Panc1 (cell line): ENCODE measurements around the gene MVD. TPM values are rescaled to one million over a fixed set of nuclear protein-coding genes. Genes with fewer than 3 reads are reported as not detected.

Source experiments
- ATAC-seq: fragments of 200-7000 bp; cut with Tn5 transposase; 2 replicates; pipeline ENCODE4 v1.9.1; 2020; ENCODE audit warnings: mild to moderate bottlenecking, moderate library complexity
- BruUV-seq: library from RNA; stranded (reverse); fragments of 400-500 nt; replicated peaks from 2 replicates; lab custom pipeline; 2021; lab: Mats Ljungman, UMichigan
- CTCF ChIA-PET: fragments of 300-600 bp; sonication (Branson Sonifier 250); formaldehyde crosslinking; loops from one replicate; lab custom pipeline; 2022; ENCODE audit warnings: antibody characterized with exemption; lab: Charles Lee
- POLR2A ChIA-PET: fragments of 300-600 bp; sonication (Branson Sonifier 250); formaldehyde crosslinking; loops from one replicate; lab custom pipeline; 2022; ENCODE audit warnings: antibody characterized with exemption; lab: Charles Lee
- DNase-seq: peaks from one replicate; pipeline ENCODE4 v3.0.0-alpha.2; 2010; ENCODE audit warnings: low read depth, low spot score
- H3K27ac ChIP-seq: 2 replicates; pipeline ENCODE4 v1.5.1; 2011; ENCODE audit warnings: mild to moderate bottlenecking, low read length, inconsistent platforms
- H3K27me3 ChIP-seq: fragments of 200-500 bp; sonication (Bioruptor generic); 2 replicates; pipeline ENCODE4 v1.6.0; 2014; ENCODE audit warnings: low read length, inconsistent platforms; ENCODE audit not compliant: control insufficient read depth, insufficient read depth
- H3K36me3 ChIP-seq: fragments of 200-500 bp; sonication (Bioruptor generic); 2 replicates; pipeline ENCODE4 v1.5.1; 2014; ENCODE audit warnings: inconsistent platforms, mild to moderate bottlenecking, low read length, moderate library complexity; ENCODE audit not compliant: control insufficient read depth, insufficient read depth
- H3K4me1 ChIP-seq: 2 replicates; pipeline ENCODE4 v1.5.1; 2011; ENCODE audit warnings: inconsistent platforms, mild to moderate bottlenecking, low read length, moderate library complexity; ENCODE audit not compliant: control insufficient read depth, insufficient read depth
- H3K4me3 ChIP-seq, 2 experiments: 2 replicates each; pipeline ENCODE4 v1.5.1; 2011 to 2012; ENCODE audit warnings: low read depth in 2 of 2, low read length in 2 of 2, mild to moderate bottlenecking in 2 of 2, inconsistent platforms in 1 of 2, moderate library complexity in 1 of 2
- H3K9me3 ChIP-seq: fragments of 200-500 bp; sonication (Bioruptor generic); 2 replicates; pipeline ENCODE4 v1.5.1; 2014; ENCODE audit warnings: low read depth, mild to moderate bottlenecking, inconsistent platforms, low read length, moderate library complexity; ENCODE audit not compliant: control insufficient read depth, insufficient read depth
- CTCF ChIP-seq: fragments of 450-650 bp; IDR thresholded peaks from 2 replicates; pipeline ENCODE4 v1.5.1; 2017; ENCODE audit warnings: mild to moderate bottlenecking
- POLR2AphosphoS5 ChIP-seq: IDR thresholded peaks from 2 replicates; pipeline ENCODE4 v1.6.1; 2012; ENCODE audit warnings: mild to moderate bottlenecking, low read depth, low read length, moderate library complexity
- SIN3A ChIP-seq: IDR thresholded peaks from 2 replicates; pipeline ENCODE4 v1.6.1; 2012; ENCODE audit warnings: low read depth, mild to moderate bottlenecking, low read length, moderate library complexity, borderline replicate concordance; ENCODE audit not compliant: insufficient read depth
- TCF7L2 ChIP-seq: IDR thresholded peaks from 2 replicates; pipeline ENCODE4 v1.6.1; 2011; ENCODE audit warnings: mild to moderate bottlenecking, low read depth, low read length, inconsistent platforms
- in situ Hi-C: cut with HindIII; loops from 2 replicates; pipeline ENCODE4 v1.10.0; 2016; ENCODE audit warnings: low sequenced_read_pairs, low pct_unique_long_range_greater_than_20kb
- intact Hi-C: fragments of 100-400 bp; cut with micrococcal nuclease; formaldehyde crosslinking; loops from one replicate; pipeline ENCODE4 v1.10.0; 2022; ENCODE audit not compliant: unreplicated experiment
- total RNA-seq: library from RNA; stranded (reverse); gene quantifications from one replicate; pipeline ENCODE4 v1.2.1, GENCODE V29; 2021; ENCODE audit not compliant: unreplicated experiment
- TF ChIP-seq, protein P1 (sequence below), 2 experiments: IDR thresholded peaks; 2 replicates each; pipeline ENCODE4 v1.6.1; 2011 to 2012; ENCODE audit warnings: low read depth in 2 of 2, control low read depth in 1 of 2, low read length in 1 of 2, mild to moderate bottlenecking in 1 of 2, moderate library complexity in 1 of 2; ENCODE audit not compliant: insufficient read depth in 1 of 2

MVD gene
- total RNA-seq, 1 experiment from 2014 or later, result 96.8 TPM

GRCh38 chr16:88711750-88712340 lies 49.0 kb upstream of the MVD start:
- no TSS peak for BruUV-seq
- Histone ChIP-seq H3K4me1 (peaks cover 5% of the 10 kb centered on the region), H3K27ac (no peak overlapping the region), H3K9me3 (no peaks in the 10 kb centered on the region), H3K27me3 (no peaks in the 10 kb centered on the region), H3K4me3 (no peak overlapping the region), H3K36me3 (peaks cover 3% of the 10 kb centered on the region; the same call in 1 of the 2 replicates)
- POLR2A ChIA-PET, result no interaction called here
- ATAC-seq, result peak; percentile 60
- TF ChIP-seq POLR2AphosphoS5 (no peak), TCF7L2 (peak; percentile 84)
- intact Hi-C loops (no loop called here), in situ Hi-C loops (no loop called here)
- DNase-seq, result no peak
- CTCF ChIA-PET, result no interaction called here

GRCh38 chr16:88710556-88710955 lies 47.7 kb upstream of the MVD start:
- DNase-seq (no peak), ATAC-seq (no peak)
- CTCF ChIA-PET, result interaction anchor here (0.6 kb wide), 1 partner anchor 627 kb away, joined by 7 read pairs; no protein-coding TSS in a partner anchor
- Histone ChIP-seq H3K4me3 (no peak overlapping the region), H3K4me1 (peaks cover 5% of the 10 kb centered on the region), H3K27ac (no peak overlapping the region), H3K27me3 (no peaks in the 10 kb centered on the region), H3K9me3 (no peaks in the 10 kb centered on the region), H3K36me3 (peaks cover 6% of the 10 kb centered on the region; the same call in 1 of the 2 replicates)
- POLR2A ChIA-PET, result no interaction called here
- TF ChIP-seq SIN3A (no peak), CTCF (no peak), POLR2AphosphoS5 (no peak), TCF7L2 (no peak)
- TF ChIP-seq, protein P1, sequence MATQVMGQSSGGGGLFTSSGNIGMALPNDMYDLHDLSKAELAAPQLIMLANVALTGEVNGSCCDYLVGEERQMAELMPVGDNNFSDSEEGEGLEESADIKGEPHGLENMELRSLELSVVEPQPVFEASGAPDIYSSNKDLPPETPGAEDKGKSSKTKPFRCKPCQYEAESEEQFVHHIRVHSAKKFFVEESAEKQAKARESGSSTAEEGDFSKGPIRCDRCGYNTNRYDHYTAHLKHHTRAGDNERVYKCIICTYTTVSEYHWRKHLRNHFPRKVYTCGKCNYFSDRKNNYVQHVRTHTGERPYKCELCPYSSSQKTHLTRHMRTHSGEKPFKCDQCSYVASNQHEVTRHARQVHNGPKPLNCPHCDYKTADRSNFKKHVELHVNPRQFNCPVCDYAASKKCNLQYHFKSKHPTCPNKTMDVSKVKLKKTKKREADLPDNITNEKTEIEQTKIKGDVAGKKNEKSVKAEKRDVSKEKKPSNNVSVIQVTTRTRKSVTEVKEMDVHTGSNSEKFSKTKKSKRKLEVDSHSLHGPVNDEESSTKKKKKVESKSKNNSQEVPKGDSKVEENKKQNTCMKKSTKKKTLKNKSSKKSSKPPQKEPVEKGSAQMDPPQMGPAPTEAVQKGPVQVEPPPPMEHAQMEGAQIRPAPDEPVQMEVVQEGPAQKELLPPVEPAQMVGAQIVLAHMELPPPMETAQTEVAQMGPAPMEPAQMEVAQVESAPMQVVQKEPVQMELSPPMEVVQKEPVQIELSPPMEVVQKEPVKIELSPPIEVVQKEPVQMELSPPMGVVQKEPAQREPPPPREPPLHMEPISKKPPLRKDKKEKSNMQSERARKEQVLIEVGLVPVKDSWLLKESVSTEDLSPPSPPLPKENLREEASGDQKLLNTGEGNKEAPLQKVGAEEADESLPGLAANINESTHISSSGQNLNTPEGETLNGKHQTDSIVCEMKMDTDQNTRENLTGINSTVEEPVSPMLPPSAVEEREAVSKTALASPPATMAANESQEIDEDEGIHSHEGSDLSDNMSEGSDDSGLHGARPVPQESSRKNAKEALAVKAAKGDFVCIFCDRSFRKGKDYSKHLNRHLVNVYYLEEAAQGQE (IDR thresholded peaks at IDR 0.05; ENCODE audit: insufficient read depth in 1 of 2, low read depth in 2 of 2, low read length in 1 of 2), result no peak
- in situ Hi-C loops, result no loop called here
- intact Hi-C loops, result no loop called here
- no TSS peak for BruUV-seq
